GM21529 (cell line): ENCODE measurements around the gene TMEM191C.
"Not testable (repeated sequence)": the region's sequence is repeated elsewhere in the genome, so short reads cannot be mapped to it uniquely, and the experiment has no call there.

Source experiments
- ATAC-seq: cut with Tn5 transposase; IDR thresholded peaks from one replicate; pipeline ENCODE4 v1.9.1; 2021; ENCODE audit not compliant: unreplicated experiment

Gene TMEM191C

DNA sequence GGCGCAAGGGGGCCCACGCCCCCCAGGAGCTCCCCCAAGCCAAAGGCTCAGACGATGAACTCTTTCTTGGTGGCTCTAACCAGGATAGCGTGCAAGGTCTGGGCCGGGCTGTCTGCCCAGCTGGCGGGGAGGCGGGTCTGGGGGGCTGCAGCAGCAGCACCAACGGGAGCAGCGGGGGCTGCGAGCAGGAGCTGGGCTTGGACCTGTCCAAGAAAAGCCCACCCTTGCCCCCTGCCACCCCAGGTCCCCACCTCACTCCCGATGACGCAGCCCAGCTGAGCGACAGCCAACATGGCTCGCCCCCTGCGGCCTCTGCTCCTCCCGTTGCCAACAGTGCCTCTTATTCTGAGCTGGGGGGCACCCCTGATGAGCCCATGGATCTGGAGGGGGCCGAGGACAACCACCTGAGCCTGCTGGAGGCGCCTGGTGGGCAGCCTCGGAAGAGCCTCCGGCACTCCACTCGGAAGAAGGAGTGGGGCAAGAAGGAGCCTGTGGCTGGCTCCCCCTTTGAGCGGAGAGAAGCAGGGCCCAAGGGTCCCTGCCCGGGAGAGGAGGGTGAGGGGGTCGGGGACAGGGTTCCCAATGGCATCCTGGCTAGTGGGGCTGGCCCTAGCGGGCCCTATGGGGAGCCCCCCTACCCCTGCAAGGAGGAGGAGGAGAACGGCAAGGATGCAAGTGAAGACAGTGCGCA, 21.6 kb upstream of the TMEM191C start:
- no peak for ATAC-seq

DNA sequence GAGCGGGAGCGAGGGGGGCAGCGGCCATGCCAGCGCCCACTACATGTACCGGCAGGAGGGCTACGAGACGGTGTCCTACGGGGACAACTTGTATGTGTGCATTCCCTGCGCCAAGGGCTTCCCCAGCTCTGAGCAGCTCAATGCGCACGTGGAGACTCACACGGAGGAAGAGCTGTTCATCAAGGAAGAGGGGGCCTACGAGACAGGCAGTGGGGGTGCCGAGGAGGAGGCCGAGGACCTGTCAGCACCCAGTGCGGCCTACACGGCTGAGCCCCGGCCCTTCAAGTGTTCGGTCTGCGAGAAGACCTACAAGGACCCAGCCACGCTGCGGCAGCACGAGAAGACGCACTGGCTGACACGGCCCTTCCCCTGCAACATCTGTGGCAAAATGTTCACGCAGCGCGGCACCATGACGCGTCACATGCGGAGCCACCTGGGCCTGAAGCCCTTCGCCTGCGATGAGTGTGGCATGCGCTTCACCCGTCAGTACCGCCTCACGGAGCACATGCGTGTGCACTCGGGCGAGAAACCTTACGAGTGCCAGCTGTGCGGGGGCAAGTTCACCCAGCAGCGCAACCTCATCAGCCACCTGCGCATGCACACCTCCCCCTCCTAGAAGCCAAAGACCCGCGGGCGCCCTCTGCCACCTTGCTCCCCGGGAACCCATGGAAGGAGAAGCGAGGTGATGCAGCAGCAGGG, 20.9 kb upstream of the TMEM191C start:
- ATAC-seq, result no peak

DNA sequence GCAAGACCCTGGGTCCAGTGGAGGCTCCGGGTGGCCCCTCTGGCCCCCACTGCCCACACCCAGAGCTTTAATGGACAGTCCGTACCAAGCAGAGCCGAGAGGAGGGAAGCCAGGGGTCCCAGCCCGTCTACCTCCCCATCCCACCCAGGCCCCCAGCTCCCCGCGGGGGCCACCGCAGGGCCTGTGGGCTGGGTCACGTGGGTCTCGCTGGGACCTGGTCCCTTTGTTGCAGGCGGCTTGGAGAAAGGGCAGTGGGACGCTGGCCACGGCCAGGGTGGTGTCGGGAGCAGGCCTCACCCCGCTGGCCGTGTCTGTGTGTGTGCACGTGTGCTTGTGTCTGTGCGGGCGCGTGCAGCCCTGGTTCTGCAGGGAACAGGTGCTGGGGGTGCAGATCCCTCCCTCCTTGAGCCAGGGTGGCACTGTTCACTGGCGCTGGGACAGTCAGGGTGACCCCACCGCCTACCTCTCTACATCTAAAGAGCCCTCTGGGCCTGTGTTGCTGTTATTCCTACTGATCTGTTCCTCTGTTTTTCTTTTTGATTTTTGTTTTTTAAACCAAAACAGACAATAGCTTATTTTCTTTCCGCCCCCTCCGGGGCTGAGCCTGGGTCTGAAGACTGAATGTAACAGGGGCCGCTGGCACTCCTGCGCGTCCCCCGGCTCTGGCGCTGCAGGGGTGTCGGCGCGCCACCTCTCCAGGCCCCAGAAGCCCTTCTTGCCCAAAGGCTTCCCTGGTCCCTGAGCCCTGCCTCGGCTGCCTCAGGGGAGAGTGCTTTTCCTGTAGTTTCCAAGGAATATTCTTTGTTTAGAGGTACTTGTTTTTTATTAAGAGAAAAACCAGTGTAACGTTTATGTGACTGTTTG, 20.1 kb upstream of the TMEM191C start:
- no peak for ATAC-seq

DNA sequence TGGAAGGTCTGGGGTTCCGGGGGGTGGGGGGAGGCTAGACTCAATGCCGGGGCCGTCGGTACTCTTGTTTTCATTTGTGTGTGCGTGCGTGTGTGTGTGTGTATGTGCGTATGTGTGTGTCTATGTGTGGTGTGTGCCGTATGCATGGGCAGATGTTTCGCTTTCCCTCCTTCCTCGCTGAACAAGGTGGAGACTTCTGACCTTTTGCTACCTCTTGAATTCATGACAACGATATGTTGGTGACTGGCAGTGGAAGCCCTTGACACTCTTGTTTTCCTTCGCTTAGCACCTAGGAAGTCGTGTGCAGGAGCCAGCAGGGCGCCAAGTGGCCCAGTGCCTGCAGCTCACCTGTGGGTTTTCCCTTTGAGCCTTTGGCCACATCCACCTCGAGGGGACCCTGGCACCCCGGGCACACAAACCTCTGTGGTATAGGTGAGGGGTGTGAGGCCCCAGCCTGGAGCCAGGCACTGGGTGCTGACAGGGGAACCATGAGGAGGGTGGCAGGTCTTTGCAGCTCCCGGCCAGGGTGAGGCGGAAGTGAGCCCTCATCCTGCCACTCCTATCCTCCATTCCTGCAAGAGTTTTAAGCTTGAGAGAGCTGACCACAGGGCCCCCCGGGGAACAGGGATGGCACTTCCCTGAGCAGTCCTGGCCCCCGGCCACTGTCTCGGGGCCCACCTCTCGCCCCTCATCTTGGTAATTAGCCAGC, 19.3 kb upstream of the TMEM191C start:
- ATAC-seq, result no peak

DNA sequence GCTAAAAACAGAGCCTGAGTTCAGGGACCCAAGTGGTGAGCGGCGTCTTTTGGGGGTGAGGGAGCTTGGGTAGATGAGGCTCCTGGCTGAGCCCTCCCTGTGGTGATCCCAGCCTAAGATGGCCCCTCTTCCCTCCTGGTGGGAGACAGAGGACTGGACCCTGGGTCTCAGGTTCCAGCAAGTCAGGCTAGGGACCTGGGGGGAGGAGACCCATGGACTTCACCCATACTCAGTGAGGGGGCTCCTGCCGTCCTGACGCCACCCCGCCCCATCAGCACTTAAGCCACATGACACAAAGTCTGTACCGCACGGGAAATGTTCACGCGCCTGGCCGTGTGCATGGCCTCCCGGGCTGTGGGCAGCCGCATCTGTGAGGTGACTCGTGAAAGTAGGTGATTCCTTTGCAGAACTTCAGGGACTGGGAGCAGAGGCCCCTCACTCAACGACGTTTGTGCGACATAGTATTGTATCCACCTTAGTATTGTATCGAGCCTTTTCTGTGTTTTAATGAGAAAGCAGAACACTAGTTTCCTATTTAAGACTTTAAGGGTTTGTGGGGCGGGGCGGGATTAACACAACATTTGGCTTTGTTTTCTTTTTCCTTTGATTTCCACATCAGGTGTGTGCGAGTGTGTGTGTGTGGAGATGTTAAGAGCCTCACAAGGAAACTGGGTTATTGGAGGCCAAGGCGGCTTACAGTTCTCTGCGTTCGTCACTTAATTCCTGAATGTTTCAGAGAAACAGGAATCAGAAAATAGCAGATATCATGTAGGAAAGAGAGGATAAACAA, 18.4 kb upstream of the TMEM191C start:
- no peak for ATAC-seq

DNA sequence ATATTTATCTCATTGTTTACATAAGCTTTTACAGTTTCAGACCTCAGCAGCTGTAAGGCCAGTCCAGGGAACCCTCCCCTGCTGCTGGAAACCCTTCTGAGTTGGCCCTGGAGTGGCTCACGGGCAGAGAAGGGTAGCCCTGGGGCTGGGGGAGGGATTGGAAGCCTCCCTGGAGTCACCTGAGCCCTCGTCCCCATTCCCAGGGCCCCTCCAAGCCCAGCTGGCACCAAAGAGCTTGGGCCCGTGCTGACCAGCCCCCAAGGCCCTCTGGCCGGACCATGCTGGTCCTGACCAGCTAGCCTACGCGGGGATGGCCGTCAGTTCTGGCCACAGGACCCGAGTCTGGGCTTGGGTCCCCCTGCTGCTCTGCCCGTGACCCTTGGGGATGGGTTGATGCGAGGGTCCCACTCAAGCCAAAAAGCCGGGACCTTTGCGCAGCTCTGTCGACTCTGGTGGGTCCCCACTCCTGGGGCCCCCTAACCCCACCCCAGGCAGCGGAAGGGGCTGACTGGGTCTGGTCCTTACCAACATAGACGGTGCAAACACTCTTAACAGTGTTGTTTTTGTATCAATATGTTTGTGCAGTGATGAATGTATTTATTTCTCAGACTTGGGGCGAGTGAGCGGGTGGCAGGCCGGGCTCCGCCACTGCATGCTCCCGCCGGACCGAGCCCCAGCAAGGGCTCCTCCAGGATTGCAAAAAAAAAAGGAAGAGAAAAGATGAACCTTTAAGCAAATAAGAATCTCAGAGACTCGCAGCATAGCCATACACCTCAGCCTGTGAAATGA, 17.5 kb upstream of the TMEM191C start:
- ATAC-seq, result no peak

DNA sequence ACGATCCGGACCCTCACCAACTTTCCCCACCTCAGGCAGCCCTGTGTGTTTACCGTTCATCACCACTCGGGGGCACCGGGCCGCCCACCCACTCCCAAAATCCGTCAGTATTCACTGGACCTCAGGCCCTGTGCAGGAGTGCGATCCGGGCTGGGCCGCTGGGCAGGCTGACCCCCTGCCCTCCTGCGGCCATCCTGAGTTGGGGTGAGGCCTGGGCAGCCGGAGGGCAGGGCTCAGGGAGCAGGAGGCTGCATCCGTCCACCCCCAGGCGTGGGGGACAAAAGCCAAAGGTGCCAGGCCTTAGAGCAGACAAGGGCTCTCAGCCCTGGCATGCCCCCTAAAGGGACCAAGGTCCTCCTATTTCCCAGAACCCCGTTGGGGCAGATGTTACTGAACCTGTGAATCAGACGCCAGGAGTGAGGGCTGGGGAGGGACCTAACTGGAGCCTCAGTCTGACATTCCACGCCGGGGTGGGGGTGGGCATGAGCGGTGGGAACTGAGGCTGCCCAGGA, 16.8 kb upstream of the TMEM191C start:
- no peak for ATAC-seq

DNA sequence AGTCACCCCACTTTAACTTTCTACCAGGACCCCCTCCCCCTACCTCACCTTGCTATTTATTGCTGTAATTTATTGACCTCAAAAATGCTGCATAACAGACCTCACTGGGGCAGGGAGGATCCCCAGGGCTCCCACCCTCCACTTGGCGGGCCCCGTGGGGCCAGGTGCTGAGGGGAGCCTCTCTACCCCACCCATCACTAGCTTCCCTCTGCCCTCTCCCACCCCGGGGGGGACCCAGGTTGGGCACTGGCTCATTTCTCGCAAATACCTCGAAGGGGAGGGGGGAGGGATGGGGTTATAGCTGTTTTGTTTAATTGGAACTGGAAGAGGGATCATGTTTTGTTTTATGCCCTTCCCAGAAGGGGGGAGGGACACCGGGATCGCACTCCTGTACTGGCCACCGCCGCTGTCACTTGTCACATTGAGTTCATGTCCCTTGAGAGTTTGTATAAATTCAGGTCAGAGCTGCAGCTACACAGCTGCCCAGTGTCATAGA, 16.3 kb upstream of the TMEM191C start:
- ATAC-seq, result no peak

DNA sequence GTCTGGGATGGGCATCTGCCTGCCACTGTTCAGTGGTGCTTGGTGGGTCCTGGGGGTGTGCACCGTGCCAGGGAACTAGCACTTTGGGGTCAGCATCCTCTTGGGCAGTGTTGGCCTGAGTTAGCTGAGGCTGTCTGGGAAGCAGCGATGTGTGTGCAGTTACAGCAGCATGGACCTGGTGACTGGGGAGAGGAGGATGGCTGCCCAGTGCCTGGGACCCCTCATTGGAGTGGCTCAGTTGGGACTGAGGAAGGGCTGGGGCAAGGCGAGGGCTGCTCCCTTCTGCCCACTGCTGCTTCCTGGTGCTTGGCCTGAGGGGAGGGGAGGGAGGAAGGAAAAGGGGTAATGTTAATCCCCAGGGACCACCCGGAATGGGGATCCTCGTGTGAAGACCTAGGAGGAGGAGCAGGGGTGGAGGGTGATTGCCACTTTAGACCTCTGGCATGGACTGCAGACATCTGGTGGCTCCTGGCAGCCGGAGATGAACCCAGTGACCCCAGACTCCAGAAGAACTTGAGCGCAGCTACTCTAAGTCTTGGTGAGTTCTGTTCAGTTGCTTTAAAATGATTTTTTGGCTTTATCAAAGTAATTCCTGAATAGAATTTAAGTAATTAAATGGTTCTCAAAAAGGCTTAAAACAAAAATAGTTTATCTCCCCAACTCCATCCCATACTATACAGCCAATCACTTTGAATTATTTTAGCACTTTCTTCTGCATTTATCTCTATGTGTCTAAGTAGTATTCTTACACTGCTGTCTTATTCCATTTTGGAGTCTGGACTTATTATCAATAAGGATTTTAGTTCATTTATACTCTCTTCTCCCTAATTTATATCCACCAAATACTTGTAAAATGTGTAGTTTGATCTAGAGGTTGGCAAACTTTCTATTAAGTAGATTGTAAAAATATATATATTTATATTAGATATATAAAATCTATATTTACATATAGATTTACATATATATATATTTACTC, 15.4 kb upstream of the TMEM191C start:
- no peak for ATAC-seq

DNA sequence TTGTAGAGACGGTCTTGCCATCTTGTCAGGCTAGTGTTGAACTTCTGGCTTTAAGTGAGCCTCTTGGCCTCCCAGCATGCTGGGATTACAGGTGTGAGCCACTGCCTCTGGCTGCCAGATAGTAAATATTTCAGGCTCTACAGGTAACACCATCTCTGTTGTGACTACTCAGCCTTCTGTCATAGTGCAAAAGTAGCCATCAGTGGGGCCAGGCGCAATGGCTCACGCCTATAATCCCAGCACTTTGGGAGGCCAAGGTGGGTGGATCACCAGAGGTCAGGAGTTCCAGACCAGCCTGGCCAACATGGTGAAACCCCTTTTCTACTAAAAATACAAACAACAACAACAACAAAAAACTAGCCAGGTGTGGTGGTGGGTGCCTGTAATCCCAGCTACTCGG, 14.5 kb upstream of the TMEM191C start:
- not testable (repeated sequence) for ATAC-seq

DNA sequence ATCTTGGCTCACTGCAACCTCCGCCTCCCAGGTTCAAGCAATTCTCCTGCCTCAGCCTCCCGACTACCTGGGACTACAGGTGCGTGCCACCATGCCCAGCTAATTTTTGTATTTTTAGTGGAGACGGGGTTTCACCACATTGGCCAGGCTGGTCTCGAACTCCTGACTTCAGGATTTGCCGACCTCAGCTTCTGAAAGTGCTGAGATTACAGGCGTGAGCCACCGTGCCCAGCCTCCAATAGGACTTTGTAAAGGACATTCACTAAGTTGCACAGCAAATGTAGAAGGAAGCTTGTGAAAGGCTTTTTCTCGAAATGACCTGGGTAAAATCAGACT, 12.2 kb upstream of the TMEM191C start:
- not testable (repeated sequence) for ATAC-seq

DNA sequence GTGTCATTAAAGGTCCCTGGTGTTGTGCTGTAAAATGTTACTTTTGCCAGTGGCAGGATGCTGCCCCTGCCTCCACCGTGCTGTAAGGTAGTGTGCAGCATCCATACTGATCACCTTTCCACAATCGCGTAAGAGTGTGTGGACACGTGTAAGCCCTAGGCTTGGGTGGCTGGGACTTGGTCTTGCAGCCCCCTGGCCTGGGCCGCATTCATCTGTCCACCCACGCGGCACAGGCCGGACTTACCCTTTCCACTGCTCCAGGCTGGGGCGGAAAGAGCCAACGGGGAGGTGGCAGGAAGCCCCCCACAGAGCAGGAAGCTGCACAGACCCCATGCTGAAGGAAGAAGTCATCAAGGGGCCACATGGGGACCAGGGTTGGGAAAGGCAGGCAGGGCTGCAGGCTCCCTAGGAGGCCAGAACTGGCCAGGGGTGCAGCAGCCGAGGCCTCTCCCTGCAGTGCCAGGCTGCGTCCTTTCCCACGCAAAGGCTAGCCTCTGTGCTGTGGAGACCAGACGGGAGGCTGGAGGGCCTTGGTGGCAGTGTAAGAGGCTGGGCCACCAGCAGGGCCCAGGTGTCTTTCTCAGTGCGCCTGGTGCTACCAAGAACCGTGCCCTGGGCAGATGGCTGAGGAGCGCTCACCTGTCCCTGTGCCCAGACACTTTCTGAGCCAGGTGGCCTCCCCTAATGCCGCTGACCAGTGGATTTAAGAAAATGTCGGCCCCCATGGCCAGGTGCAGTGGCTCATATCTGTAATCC, 11.7 kb upstream of the TMEM191C start:
- no peak for ATAC-seq

DNA sequence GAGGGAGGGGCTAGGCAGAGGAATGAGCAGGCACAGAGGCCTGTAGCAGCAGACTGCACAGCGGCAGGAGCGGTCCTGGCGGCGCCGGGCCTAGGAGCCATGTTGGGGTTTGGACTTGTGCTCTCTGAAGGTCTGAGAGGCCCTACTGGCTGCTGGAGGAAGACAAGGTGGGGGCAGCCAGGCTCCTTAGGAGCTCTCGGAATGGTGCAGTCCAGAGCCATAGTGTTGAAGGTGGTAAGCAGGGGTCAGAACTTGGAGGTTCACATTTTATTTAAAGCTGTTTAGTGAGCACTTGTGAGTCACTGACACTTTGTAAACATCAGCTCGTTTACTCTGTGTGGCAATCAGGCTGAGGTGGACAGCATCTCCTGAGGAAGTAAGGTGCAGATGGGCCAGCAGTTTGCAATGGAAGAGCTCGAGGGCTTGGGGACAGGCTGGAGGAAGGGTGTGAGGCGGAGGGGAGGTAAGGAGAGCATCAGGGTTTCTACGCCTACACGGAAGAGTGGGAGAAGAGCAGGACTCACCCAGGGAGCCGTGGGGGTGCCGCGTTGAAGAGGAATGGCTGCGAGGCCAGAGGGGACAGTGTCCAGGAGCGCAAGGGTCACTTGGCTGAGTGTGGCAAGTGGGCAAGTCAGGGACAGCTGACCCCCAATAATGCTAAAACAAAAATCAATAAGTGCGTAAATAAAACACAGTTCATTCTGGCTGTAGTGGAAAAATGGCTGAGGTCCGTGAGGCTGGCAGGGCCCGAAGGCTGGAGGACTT, 10.0 kb upstream of the TMEM191C start:
- no peak for ATAC-seq

DNA sequence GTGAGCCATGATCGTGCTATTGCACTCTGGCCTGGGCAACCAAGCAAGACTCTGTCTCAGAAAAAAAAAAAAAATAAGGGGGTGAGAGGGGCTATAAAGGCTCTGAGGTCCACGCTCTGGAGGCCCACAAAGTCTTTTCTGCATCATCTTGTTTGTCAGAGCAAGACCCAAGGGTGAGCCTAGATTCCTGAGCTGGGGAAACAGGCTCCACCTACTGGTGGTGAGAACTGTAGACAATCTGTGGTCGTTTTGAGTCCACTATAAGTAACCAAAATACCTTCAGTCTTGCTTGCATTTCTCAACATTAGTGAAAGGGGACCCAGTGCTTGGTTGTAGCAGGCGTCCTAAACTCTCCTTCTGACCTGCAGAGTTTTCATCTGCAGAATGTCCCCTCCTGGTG, 4.5 kb upstream of the TMEM191C start:
- not testable (repeated sequence) for ATAC-seq

DNA sequence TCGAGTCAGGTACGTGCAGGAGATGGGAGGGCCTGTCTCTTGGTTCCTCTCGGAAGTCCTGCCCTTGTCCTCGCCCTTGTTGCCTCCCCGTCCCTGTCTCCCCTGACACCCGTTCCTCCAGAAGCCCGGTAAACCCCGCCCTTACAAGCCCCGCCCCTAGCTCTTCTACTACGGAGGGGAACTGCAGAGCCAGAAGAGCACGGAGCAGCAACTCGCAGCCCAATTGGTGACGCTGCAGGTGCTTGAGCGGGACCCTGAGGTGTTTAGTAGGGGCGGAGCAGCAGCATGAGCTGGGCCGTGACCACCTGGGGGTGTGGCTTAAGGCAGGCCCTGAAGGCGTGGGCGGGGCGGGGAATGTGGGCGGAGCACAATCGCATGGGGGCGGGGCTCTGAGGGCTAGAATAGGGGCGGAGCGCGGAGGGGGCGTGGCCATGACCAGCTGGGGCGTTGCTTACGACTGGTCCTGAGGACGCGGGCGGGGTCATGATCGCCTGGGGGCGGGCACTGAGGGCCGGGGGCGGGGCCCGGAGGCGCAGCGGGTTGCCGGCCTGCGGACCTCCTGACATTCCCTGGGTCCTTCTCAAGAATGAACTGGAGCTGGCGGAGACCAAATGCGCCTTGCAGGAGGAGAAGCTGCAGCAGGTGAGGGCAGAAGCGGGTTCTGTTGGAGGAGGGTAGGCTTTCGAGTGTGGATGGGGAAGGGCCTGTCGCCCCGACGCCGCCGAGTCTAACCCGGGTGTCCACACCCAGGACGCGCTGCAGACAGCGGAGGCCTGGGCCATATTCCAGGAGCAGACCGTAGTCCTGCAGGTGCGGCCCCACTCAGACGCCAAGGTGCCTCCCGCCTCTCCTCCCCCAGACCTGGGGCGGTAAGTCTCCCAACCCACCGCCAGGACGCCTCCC, 1.3 kb downstream of the TMEM191C start:
- peak; percentile 75 for ATAC-seq
